HFFc6 (cell line): Measurements from ENCODE around the gene CSNK1E. TPM values are rescaled to one million over a fixed set of nuclear protein-coding genes. Genes with fewer than 3 reads are reported as not detected.

Experiments
- DNase-seq: peaks from one replicate; pipeline ENCODE4 v3.0.0-alpha.2; 2018
- H3K27ac Mint-ChIP-seq: 2 replicates; pipeline ENCODE4 v1.8.0; 2020; ENCODE audit warnings: mild to moderate bottlenecking, mixed read lengths
- H3K27me3 Mint-ChIP-seq: 2 replicates; pipeline ENCODE4 v1.8.0; 2021; ENCODE audit warnings: mild to moderate bottlenecking, moderate library complexity, mixed read lengths; ENCODE audit not compliant: insufficient read depth
- H3K36me3 Mint-ChIP-seq: 2 replicates; pipeline ENCODE4 v1.8.0; 2021; ENCODE audit warnings: low read depth, mixed read lengths
- H3K4me1 Mint-ChIP-seq: 2 replicates; pipeline ENCODE4 v1.8.0; 2020; ENCODE audit warnings: low read depth, mixed read lengths
- H3K4me3 Mint-ChIP-seq: 2 replicates; pipeline ENCODE4 v1.8.0; 2020; ENCODE audit warnings: mild to moderate bottlenecking, moderate library complexity, mixed read lengths
- H3K9me3 Mint-ChIP-seq: 2 replicates; pipeline ENCODE4 v1.8.0; 2020; ENCODE audit warnings: mild to moderate bottlenecking, mixed read lengths
- CTCF ChIP-seq: fragments of 200-600 bp; sonication (generic); IDR thresholded peaks from 2 replicates; pipeline ENCODE4 v1.5.0; 2021; ENCODE audit warnings: antibody characterized with exemption, mild to moderate bottlenecking
- total RNA-seq, 6 experiments: library from RNA; stranded (reverse); fragmentation: NEBNext Ultra II Directional; extraction: Animal tissue kit (Norgen Biotek cat#: 25700); gene quantifications; 2 replicates in 1 of 6; 3 replicates in 5 of 6; pipeline ENCODE4 v1.2.3, GENCODE V29; 2021

CSNK1E gene
- total RNA-seq, 6 experiments from 2014 or later = 166 to 184 (median 172) TPM

DNA sequence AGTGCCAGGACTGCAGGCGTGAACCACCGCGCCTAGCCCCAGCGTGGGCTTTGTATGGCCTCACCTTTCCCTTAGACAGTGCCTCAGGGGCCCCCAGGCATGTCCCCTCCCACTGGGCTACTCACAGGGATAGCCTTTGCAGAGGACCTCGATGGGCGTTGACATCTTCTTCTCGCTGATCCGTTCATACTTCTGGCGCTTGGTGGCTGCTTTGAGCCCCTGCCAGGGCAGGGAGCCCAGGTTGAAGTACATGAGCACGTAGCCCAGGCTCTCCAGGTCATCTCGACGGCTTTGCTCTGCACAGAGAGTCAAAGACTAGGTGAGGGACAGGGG lies 17.5 kb downstream of the CSNK1E start:
- no peaks in the 10 kb centered on the region for H3K9me3 Mint-ChIP-seq
- H3K36me3 Mint-ChIP-seq = peaks cover 35% of the 10 kb centered on the region; the same call in 1 of the 2 replicates
- no peak overlapping the region for H3K4me3 Mint-ChIP-seq
- H3K4me1 Mint-ChIP-seq = peaks cover 10% of the 10 kb centered on the region
- peak overlapping the region; percentile 51; the same call in 1 of the 2 replicates for H3K27ac Mint-ChIP-seq
- no peak for TF ChIP-seq CTCF
- DNase-seq = no peak
- peaks cover 10% of the 10 kb centered on the region for H3K27me3 Mint-ChIP-seq

DNA sequence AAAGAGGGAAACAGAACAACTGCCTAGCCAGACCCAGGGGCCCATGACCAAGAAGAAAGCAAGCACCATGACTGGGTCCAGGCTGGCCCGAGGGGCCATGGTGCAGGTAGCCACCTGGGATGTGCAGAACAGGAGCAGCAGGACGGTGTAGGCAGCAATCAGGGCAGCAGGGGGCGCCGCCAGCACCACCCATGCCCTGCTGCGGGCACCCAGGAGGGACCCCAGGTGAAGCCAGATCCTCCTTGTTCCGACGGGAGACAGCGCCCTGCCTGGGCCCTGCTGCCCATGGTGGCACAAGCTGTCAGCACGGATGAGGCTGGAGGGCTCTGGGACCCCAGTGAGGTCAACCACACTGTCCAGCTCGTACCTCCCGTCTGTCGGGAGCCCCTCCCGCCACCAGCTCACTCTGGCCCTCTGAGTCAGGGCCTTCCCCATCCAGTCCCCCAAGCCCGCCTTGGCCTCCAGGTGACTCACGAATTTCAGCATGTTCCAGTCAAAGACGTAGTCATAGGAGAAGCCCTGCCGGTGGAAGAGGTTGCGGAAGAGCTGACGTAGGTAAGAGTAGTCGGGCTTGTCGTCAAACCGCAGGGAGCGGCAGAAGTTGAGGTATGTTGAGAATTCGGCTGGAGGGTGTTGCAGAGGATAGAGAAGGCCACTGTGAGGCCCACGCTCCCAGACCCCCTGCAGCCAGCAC lies 18.8 kb downstream of the CSNK1E start:
- Mint-ChIP-seq H3K4me3 (no peak overlapping the region), H3K27ac (peak overlapping the region; percentile 16), H3K9me3 (no peaks in the 10 kb centered on the region), H3K4me1 (no peaks in the 10 kb centered on the region), H3K27me3 (peaks cover 17% of the 10 kb centered on the region), H3K36me3 (peaks cover 25% of the 10 kb centered on the region; the same call in 1 of the 2 replicates)
- TF ChIP-seq CTCF = peak; percentile 76
- DNase-seq = peak; percentile 32

- no peak for DNase-seq
- H3K4me3 Mint-ChIP-seq = no peak overlapping the region
- TF ChIP-seq CTCF = no peak; the same call in 1 of the 2 replicates
- peaks cover 20% of the 10 kb centered on the region; the same call in 1 of the 2 replicates for H3K36me3 Mint-ChIP-seq
- H3K9me3 Mint-ChIP-seq = no peaks in the 10 kb centered on the region
- H3K27ac Mint-ChIP-seq = peak overlapping the region; percentile 49
- H3K4me1 Mint-ChIP-seq = no peaks in the 10 kb centered on the region
- H3K27me3 Mint-ChIP-seq = peaks cover 11% of the 10 kb centered on the region
Measured at GRCh38 chr22:38296372-38296771, 20.9 kb downstream of the CSNK1E start.

- H3K36me3 Mint-ChIP-seq = peaks cover 20% of the 10 kb centered on the region; the same call in 1 of the 2 replicates
- H3K9me3 Mint-ChIP-seq = no peaks in the 10 kb centered on the region
- no peak overlapping the region for H3K27ac Mint-ChIP-seq
- H3K4me1 Mint-ChIP-seq = no peaks in the 10 kb centered on the region
- no peak for TF ChIP-seq CTCF
- no peak overlapping the region for H3K4me3 Mint-ChIP-seq
- no peak for DNase-seq
- peaks cover 11% of the 10 kb centered on the region for H3K27me3 Mint-ChIP-seq
Measured at GRCh38 chr22:38295863-38296262, 21.4 kb downstream of the CSNK1E start.

- Mint-ChIP-seq H3K27me3 (peaks cover 11% of the 10 kb centered on the region), H3K9me3 (no peaks in the 10 kb centered on the region), H3K4me3 (no peak overlapping the region), H3K36me3 (peaks cover 20% of the 10 kb centered on the region; the same call in 1 of the 2 replicates), H3K4me1 (no peaks in the 10 kb centered on the region), H3K27ac (no peak overlapping the region)
- no peak for TF ChIP-seq CTCF
- DNase-seq = no peak
Measured at GRCh38 chr22:38295339-38295738, 21.9 kb downstream of the CSNK1E start.
